Endodermal cell (in vitro differentiated cells): Measurements from ENCODE around the gene PRORP. TPM values are rescaled to one million over a fixed set of nuclear protein-coding genes. Genes with fewer than 3 reads are reported as not detected.

ENCODE experiments used
- DNase-seq: peaks from one replicate; pipeline ENCODE4 v3.0.0-alpha.2; 2017
- H3K27ac ChIP-seq: 2 replicates; pipeline ENCODE4 v1.5.1; 2013; ENCODE audit warnings: mild to moderate bottlenecking, low read depth, low read length, moderate library complexity
- H3K27me3 ChIP-seq: 2 replicates; pipeline ENCODE4 v1.6.1; 2013; ENCODE audit warnings: mild to moderate bottlenecking, low read length, moderate library complexity; ENCODE audit not compliant: insufficient read depth, control insufficient read depth, poor library complexity, severe bottlenecking
- H3K36me3 ChIP-seq: 2 replicates; pipeline ENCODE4 v1.7.0; 2013; ENCODE audit warnings: mild to moderate bottlenecking, low read length, moderate library complexity; ENCODE audit not compliant: control insufficient read depth, insufficient read depth
- H3K4me1 ChIP-seq: one replicate; pipeline ENCODE4 v1.7.0; 2013; ENCODE audit warnings: low read length; ENCODE audit not compliant: control insufficient read depth, insufficient read depth
- H3K4me3 ChIP-seq: 2 replicates; pipeline ENCODE4 v1.5.1; 2013; ENCODE audit warnings: mild to moderate bottlenecking, low read length, moderate library complexity
- H3K9ac ChIP-seq: 2 replicates; pipeline ENCODE4 v1.6.1; 2013; ENCODE audit warnings: mild to moderate bottlenecking, low read length, moderate library complexity; ENCODE audit not compliant: poor library complexity, severe bottlenecking; ENCODE audit errors: extremely low read depth
- H3K9me3 ChIP-seq: 2 replicates; pipeline ENCODE4 v1.6.1; 2013; ENCODE audit warnings: mild to moderate bottlenecking, low read length, moderate library complexity; ENCODE audit not compliant: control insufficient read depth
- H3K27ac Mint-ChIP-seq: 2 replicates; pipeline ENCODE4 v1.8.0; 2020; ENCODE audit warnings: mixed read lengths
- H3K27me3 Mint-ChIP-seq: 2 replicates; pipeline ENCODE4 v1.8.0; 2021; ENCODE audit warnings: mild to moderate bottlenecking, mixed read lengths; ENCODE audit not compliant: insufficient read depth
- H3K36me3 Mint-ChIP-seq: 2 replicates; pipeline ENCODE4 v1.8.0; 2020; ENCODE audit warnings: low read depth, mixed read lengths
- H3K4me1 Mint-ChIP-seq: 2 replicates; pipeline ENCODE4 v1.8.0; 2020; ENCODE audit warnings: mixed read lengths
- H3K4me3 Mint-ChIP-seq: 2 replicates; pipeline ENCODE4 v1.8.0; 2020; ENCODE audit warnings: mild to moderate bottlenecking, moderate library complexity, mixed read lengths
- H3K9me3 Mint-ChIP-seq: 2 replicates; pipeline ENCODE4 v1.8.0; 2020; ENCODE audit warnings: mild to moderate bottlenecking, mixed read lengths
- WGBS, 2 experiments: methylation state at CpG; one replicate each; pipeline versions ENCODE4 v1.1.5 to v1.1.7; 2013; ENCODE audit warnings: missing lambda C conversion rate in 2 of 2, mixed read lengths in 1 of 2; ENCODE audit not compliant: insufficient coverage in 1 of 2, insufficient read length in 1 of 2; 5-methylcytosine and 5-hydroxymethylcytosine counted together
- long read RNA-seq, 4 experiments: library from polyadenylated mRNA in 2 of 4; library from RNA in 1 of 4; library from capped mRNA in 1 of 4; stranded (forward) in 3 of 4; unstranded in 1 of 4; transcript quantifications; one replicate each; pipeline ENCODE4 v2.0.0, GENCODE V29; 2020 to 2021; ENCODE audit warnings: inconsistent platforms in 1 of 4
- polyA plus RNA-seq, 2 experiments: library from polyadenylated mRNA; stranded (reverse); fragments of 50-300 nt; gene quantifications; one replicate each; pipeline ENCODE4 v1.2.3, GENCODE V29; 2013
- total RNA-seq, 2 donors: library from RNA; stranded (reverse); fragmentation: NEBNext Ultra II Directional in 1 of 2; extraction: Animal tissue kit (Norgen Biotek cat#: 25700) in 1 of 2; gene quantifications; 2 replicates in 1 of 2; 3 replicates in 1 of 2; pipeline ENCODE4 v1.2.1, GENCODE V29; 2021
- TF ChIP-seq, protein P1 (sequence below): fragments of 200-600 bp; sonication (generic); conservative IDR thresholded peaks from 2 replicates; pipeline ENCODE4 v1.5.0; 2021; ENCODE audit warnings: antibody characterized with exemption, mild to moderate bottlenecking

The PRORP gene
- total RNA-seq, result 10 to 100 TPM; 45.6 to 57.2 TPM
- polyA plus RNA-seq (2013, experiment 1 of 2), result 26.1 TPM
- polyA plus RNA-seq (2013, experiment 2 of 2), result 25.7 TPM
- long read RNA-seq, experiment 1, full-length matches to known transcripts, result 12 of 27 reads
- long read RNA-seq, experiment 1, partial matches to known transcripts, result 12 of 27 reads
- long read RNA-seq, experiment 1, other reads (novel, unspliced or antisense), result 3 of 27 reads
- long read RNA-seq, experiment 2, full-length matches to known transcripts, result 50 of 71 reads
- long read RNA-seq, experiment 2, partial matches to known transcripts, result 8 of 71 reads
- long read RNA-seq, experiment 2, other reads (novel, unspliced or antisense), result 13 of 71 reads
- long read RNA-seq, experiment 3, full-length matches to known transcripts, result 95 of 144 reads
- long read RNA-seq, experiment 3, partial matches to known transcripts, result 12 of 144 reads
- long read RNA-seq, experiment 3, other reads (novel, unspliced or antisense), result 37 of 144 reads
- long read RNA-seq, experiment 4, full-length matches to known transcripts, result 41 of 60 reads
- long read RNA-seq, experiment 4, partial matches to known transcripts, result 8 of 60 reads
- long read RNA-seq, experiment 4, other reads (novel, unspliced or antisense), result 11 of 60 reads

DNA sequence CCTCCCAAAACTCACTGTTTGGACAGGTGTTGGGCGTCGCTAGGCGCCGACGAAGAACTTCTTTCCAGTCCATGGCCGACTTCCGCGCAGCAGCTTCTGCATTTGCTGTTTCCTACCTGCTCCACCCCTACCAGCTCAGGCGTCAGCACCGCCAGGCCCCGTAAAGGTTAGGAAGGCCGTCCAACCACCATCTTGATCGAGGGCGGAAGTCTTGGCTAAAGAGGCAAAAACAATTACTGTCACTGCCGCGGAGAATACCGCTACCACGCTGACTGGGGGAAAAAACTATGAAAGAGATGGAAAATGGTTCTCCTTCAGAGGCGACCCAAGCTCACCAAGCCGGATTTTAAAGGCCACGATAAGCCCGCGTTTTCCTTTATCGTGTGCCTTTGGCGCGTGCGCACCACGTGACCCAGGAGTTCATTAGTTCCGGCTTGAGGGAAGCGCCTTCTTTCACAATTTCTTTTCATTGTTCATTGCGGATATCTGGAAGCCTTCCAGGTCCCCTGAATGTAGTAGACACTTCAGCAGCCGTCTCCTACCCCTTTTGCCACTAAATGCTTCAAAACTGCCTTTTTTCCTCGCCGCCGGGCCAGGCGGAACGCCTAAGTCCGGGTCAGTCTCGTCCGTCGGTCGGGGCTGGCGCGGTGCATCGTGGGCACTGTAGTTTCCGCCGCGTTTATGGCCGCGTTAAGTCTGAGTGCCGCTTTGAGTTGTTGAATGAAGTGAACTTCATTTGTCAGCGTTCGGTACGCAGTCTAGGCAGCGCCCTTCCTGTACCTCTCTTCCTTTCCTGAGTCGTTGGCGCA lies at the start of gene PRORP, which contains the start of gene PPP2R3C:
TSS of gene PRORP (plus strand) at position 666 of the 809 bp plus-strand sequence. CDS start 694 bp downstream, outside the sequence.
TSS of gene PPP2R3C (minus strand) at position 104 of the 809 bp plus-strand sequence. CDS start at position 73, 31 bp downstream.
- Mint-ChIP-seq H3K27ac (peak within 1 kb of the TSS; percentile 100), H3K4me1 (peaks cover 15% of the 10 kb centered on the region), H3K4me3 (peak within 1 kb of the TSS; percentile 96), H3K36me3 (peaks cover 18% of the 10 kb centered on the region), H3K9me3 (no peaks in the 10 kb centered on the region), H3K27me3 (no peaks in the 10 kb centered on the region)
- H3K9me3 ChIP-seq, result no peaks in the 10 kb centered on the region
- DNase-seq, result peak; percentile 97
- H3K9ac ChIP-seq, result peak within 1 kb of the TSS; percentile 94
- peaks cover 14% of the 10 kb centered on the region for H3K36me3 ChIP-seq
- WGBS, 2 experiments, result 0% methylated on average over 36 to 57 of the region's 57 CpGs
- H3K27me3 ChIP-seq, result no peaks in the 10 kb centered on the region
- H3K4me1 ChIP-seq, result no peaks in the 10 kb centered on the region
- peak within 1 kb of the TSS; percentile 93 for H3K4me3 ChIP-seq
- H3K27ac ChIP-seq, result peak within 1 kb of the TSS; percentile 97
- TF ChIP-seq, protein P1, sequence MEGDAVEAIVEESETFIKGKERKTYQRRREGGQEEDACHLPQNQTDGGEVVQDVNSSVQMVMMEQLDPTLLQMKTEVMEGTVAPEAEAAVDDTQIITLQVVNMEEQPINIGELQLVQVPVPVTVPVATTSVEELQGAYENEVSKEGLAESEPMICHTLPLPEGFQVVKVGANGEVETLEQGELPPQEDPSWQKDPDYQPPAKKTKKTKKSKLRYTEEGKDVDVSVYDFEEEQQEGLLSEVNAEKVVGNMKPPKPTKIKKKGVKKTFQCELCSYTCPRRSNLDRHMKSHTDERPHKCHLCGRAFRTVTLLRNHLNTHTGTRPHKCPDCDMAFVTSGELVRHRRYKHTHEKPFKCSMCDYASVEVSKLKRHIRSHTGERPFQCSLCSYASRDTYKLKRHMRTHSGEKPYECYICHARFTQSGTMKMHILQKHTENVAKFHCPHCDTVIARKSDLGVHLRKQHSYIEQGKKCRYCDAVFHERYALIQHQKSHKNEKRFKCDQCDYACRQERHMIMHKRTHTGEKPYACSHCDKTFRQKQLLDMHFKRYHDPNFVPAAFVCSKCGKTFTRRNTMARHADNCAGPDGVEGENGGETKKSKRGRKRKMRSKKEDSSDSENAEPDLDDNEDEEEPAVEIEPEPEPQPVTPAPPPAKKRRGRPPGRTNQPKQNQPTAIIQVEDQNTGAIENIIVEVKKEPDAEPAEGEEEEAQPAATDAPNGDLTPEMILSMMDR, result no peak

DNA sequence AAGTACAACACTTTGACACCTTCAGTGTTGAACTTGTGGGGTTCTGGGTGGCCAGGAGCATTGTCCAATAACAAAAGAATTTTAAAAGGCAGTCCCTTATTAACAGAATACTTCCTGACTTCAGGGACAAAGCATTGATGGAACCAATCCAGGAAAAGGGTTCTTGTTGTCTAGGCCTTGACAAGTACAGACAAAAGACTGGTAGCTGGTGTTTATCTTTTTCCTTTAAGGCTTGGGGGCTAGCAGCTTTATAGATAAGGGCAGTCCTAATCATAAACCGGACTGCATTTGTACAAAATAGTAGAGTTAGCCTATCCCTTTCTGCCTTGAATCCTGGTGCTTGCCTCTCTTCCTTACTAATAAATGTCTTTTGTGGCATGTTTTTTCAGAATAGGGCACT lies 48.9 kb upstream of the PRORP start:
- Histone ChIP-seq H3K27ac (no peak overlapping the region), H3K9ac (no peak overlapping the region), H3K4me1 (no peaks in the 10 kb centered on the region), H3K9me3 (peaks cover 12% of the 10 kb centered on the region), H3K36me3 (peaks cover 58% of the 10 kb centered on the region), H3K27me3 (no peaks in the 10 kb centered on the region), H3K4me3 (no peak overlapping the region)
- peaks cover 1% of the 10 kb centered on the region for H3K9me3 Mint-ChIP-seq
- WGBS, 2 experiments, result 88 to 94% methylated on average over 1 of the region's 1 CpG
- peak overlapping the region; percentile 17 for H3K27ac Mint-ChIP-seq
- TF ChIP-seq, protein P1, result no peak
- DNase-seq, result no peak
- H3K4me3 Mint-ChIP-seq, result no peak overlapping the region
- H3K27me3 Mint-ChIP-seq, result no peaks in the 10 kb centered on the region
- H3K4me1 Mint-ChIP-seq, result no peaks in the 10 kb centered on the region
- peaks cover 56% of the 10 kb centered on the region for H3K36me3 Mint-ChIP-seq

DNA sequence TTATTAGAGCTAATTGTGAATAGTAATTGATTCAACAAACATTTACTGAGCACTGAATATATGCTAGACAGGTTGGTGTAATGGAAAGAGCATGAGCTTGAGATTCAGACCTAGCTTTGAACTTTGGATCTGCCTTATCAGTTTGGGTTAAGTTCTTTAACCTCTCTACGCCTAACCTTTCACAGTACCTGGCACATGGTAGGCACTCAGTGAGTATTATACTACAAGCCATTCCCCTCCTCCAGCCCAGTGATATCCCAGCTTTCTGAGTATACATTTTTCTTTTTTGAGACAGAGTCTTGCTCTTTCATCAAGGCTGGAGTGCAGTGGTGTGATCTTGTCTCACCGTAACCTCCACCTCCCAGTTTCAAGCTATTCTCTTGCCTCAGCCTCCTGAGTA lies 44.3 kb upstream of the PRORP start:
- Histone ChIP-seq H3K4me1 (no peaks in the 10 kb centered on the region), H3K27ac (no peak overlapping the region), H3K9me3 (peaks cover 6% of the 10 kb centered on the region), H3K27me3 (no peaks in the 10 kb centered on the region), H3K9ac (no peak overlapping the region), H3K4me3 (no peak overlapping the region), H3K36me3 (peaks cover 74% of the 10 kb centered on the region)
- Mint-ChIP-seq H3K4me1 (no peaks in the 10 kb centered on the region), H3K36me3 (peaks cover 44% of the 10 kb centered on the region), H3K27me3 (no peaks in the 10 kb centered on the region), H3K27ac (peak overlapping the region; percentile 18), H3K9me3 (no peaks in the 10 kb centered on the region), H3K4me3 (no peak overlapping the region)
- WGBS, 2 experiments, result 97 to 100% methylated on average over 2 of the region's 2 CpGs
- DNase-seq, result no peak
- TF ChIP-seq, protein P1, result no peak
